H1 (cell line): ENCODE data around the gene CARF. TPM values are rescaled to one million over a fixed set of nuclear protein-coding genes. Genes with fewer than 3 reads are reported as not detected.
"Not testable (repeated sequence)": the region's sequence is repeated elsewhere in the genome, so short reads cannot be mapped to it uniquely, and the experiment has no call there.

ENCODE experiments used
- CTCF ChIA-PET: fragments of 300-600 bp; sonication (Branson Sonifier 250); formaldehyde crosslinking; loops from one replicate; lab custom pipeline; 2021; ENCODE audit not compliant: partially characterized antibody; lab: Charles Lee
- POLR2A ChIA-PET: fragments of 300-600 bp; sonication (Branson Sonifier 250); formaldehyde crosslinking; loops from one replicate; lab custom pipeline; 2021; ENCODE audit warnings: inconsistent platforms; ENCODE audit not compliant: partially characterized antibody; lab: Charles Lee
- DNase-seq, 2 experiments: peaks; one replicate each; pipeline versions ENCODE4 v3.0.0 to v3.0.0-alpha.2; 2010 to 2022; ENCODE audit warnings: low spot score in 2 of 2, low read depth in 1 of 2, mixed read lengths in 1 of 2
- FAIRE-seq: peaks from 2 replicates; lab custom pipeline; 2011; peaks lifted over from hg19 to GRCh38; lab: Jason Lieb, UNC
- H2AFZ ChIP-seq: 2 replicates; pipeline ENCODE4 v1.8.1; 2012; ENCODE audit warnings: low read length, inconsistent platforms
- H2AK5ac ChIP-seq: 2 replicates; pipeline ENCODE4 v1.6.1; 2013; ENCODE audit warnings: low read depth, low read length
- H2BK120ac ChIP-seq: replicated peaks from 2 replicates; pipeline ENCODE3; 2013; ENCODE audit warnings: low read depth, low read length, inconsistent platforms
- H2BK12ac ChIP-seq: 2 replicates; pipeline ENCODE4 v1.6.1; 2013; ENCODE audit warnings: low read depth, low read length
- H2BK15ac ChIP-seq: 2 replicates; pipeline ENCODE4 v1.6.1; 2013; ENCODE audit warnings: low read length
- H2BK20ac ChIP-seq: 2 replicates; pipeline ENCODE4 v1.6.1; 2013; ENCODE audit warnings: low read length
- H2BK5ac ChIP-seq: 2 replicates; pipeline ENCODE4 v1.6.1; 2013; ENCODE audit warnings: low read depth, low read length
- H3K14ac ChIP-seq: 2 replicates; pipeline ENCODE4 v1.6.1; 2013; ENCODE audit warnings: inconsistent platforms; ENCODE audit not compliant: insufficient read length
- H3K18ac ChIP-seq: 2 replicates; pipeline ENCODE4 v1.6.1; 2013; ENCODE audit warnings: low read length; ENCODE audit errors: extremely low read depth
- H3K23ac ChIP-seq: 2 replicates; pipeline ENCODE4 v1.6.1; 2013; ENCODE audit warnings: inconsistent platforms; ENCODE audit not compliant: insufficient read length
- H3K23me2 ChIP-seq: 2 replicates; pipeline ENCODE4 v1.6.1; 2013; ENCODE audit warnings: low read depth, low read length
- H3K27ac ChIP-seq: 2 replicates; pipeline ENCODE4 v1.6.1; 2011; ENCODE audit warnings: low read depth, low read length, inconsistent platforms
- H3K27me3 ChIP-seq, 4 experiments: replicated peaks in 1 of 4; 1 replicate in 1 of 4; 2 replicates in 3 of 4; pipeline versions ENCODE4 v1.6.1 to v1.8.1; 2011 to 2013; ENCODE audit warnings: low read length in 3 of 4, mild to moderate bottlenecking in 3 of 4, inconsistent platforms in 2 of 4, mixed read lengths in 2 of 4, moderate library complexity in 1 of 4; ENCODE audit not compliant: control insufficient read depth in 3 of 4, insufficient read depth in 3 of 4; ENCODE audit errors: extremely low read depth in 1 of 4
- H3K36me3 ChIP-seq, 4 experiments: 2 replicates each; pipeline versions ENCODE4 v1.6.1 to v1.8.1; 2011 to 2013; ENCODE audit warnings: mild to moderate bottlenecking in 4 of 4, low read length in 3 of 4, moderate library complexity in 2 of 4, control low read depth in 1 of 4, inconsistent platforms in 1 of 4; ENCODE audit not compliant: insufficient read depth in 4 of 4, control insufficient read depth in 2 of 4
- H3K4ac ChIP-seq: replicated peaks from 2 replicates; pipeline ENCODE3; 2013; ENCODE audit warnings: low read length, low read depth, mixed read lengths, inconsistent platforms; ENCODE audit not compliant: insufficient read length
- H3K4me1 ChIP-seq, 4 experiments: replicated peaks in 1 of 4; 1 replicate in 1 of 4; 2 replicates in 3 of 4; pipeline versions ENCODE4 v1.6.1 to v1.8.1; 2011 to 2013; ENCODE audit warnings: low read length in 3 of 4, inconsistent platforms in 2 of 4, mixed read lengths in 1 of 4; ENCODE audit not compliant: insufficient read depth in 4 of 4, control insufficient read depth in 3 of 4
- H3K4me2 ChIP-seq, 2 experiments: 2 replicates each; pipeline versions ENCODE4 v1.6.1 to v1.8.1; 2011 to 2013; ENCODE audit warnings: low read depth in 2 of 2, low read length in 2 of 2, control low read depth in 1 of 2, inconsistent platforms in 1 of 2, mild to moderate bottlenecking in 1 of 2; ENCODE audit not compliant: insufficient read depth in 1 of 2
- H3K4me3 ChIP-seq, 4 experiments: fragments of 200-600, 300-600 bp in 1 of 4; sonication (generic), shearing (Covaris generic), sonication (Bioruptor Twin) in 1 of 4; 2 replicates each; pipeline versions ENCODE4 v1.5.1 to v1.8.1; 2011 to 2016; ENCODE audit warnings: low read length in 4 of 4, low read depth in 3 of 4, control low read depth in 2 of 4, inconsistent platforms in 2 of 4, mild to moderate bottlenecking in 2 of 4, mixed read lengths in 1 of 4, moderate library complexity in 1 of 4; ENCODE audit not compliant: insufficient read depth in 2 of 4; ENCODE audit errors: extremely low read depth in 1 of 4
- H3K56ac ChIP-seq: replicated peaks from 2 replicates; pipeline ENCODE3; 2013; ENCODE audit warnings: low read depth, mild to moderate bottlenecking, mixed read lengths, low read length, inconsistent platforms; ENCODE audit not compliant: insufficient read length
- H3K79me1 ChIP-seq: 2 replicates; pipeline ENCODE4 v1.6.1; 2013; ENCODE audit warnings: low read depth, low read length, control low read depth
- H3K79me2 ChIP-seq, 2 experiments: 2 replicates each; pipeline versions ENCODE4 v1.6.1 to v1.8.1; 2012 to 2013; ENCODE audit warnings: low read length in 2 of 2, mild to moderate bottlenecking in 2 of 2, inconsistent platforms in 1 of 2; ENCODE audit not compliant: insufficient read depth in 2 of 2, control insufficient read depth in 1 of 2
- H3K9ac ChIP-seq, 4 experiments: replicated peaks in 1 of 4; 1 replicate in 1 of 4; 2 replicates in 3 of 4; pipeline versions ENCODE4 v1.6.1 to v1.8.1; 2011 to 2013; ENCODE audit warnings: low read depth in 3 of 4, low read length in 3 of 4, control low read depth in 2 of 4, mild to moderate bottlenecking in 2 of 4, moderate library complexity in 2 of 4, inconsistent platforms in 1 of 4; ENCODE audit errors: extremely low read depth in 1 of 4
- H3K9me3 ChIP-seq, 2 experiments: 2 replicates each; pipeline versions ENCODE4 v1.6.1 to v1.8.1; 2012 to 2013; ENCODE audit warnings: mild to moderate bottlenecking in 2 of 2, moderate library complexity in 2 of 2, control low read depth in 1 of 2, inconsistent platforms in 1 of 2, low read depth in 1 of 2, low read length in 1 of 2, mixed read lengths in 1 of 2; ENCODE audit not compliant: insufficient read depth in 2 of 2
- H4K20me1 ChIP-seq, 2 experiments: replicated peaks in 1 of 2; 2 replicates each; pipeline versions ENCODE3 to v1.8.1; 2011 to 2013; ENCODE audit warnings: inconsistent platforms in 2 of 2, low read length in 2 of 2, mild to moderate bottlenecking in 1 of 2; ENCODE audit not compliant: insufficient read depth in 2 of 2, control insufficient read depth in 1 of 2
- H4K5ac ChIP-seq: 2 replicates; pipeline ENCODE4 v1.6.1; 2013; ENCODE audit warnings: low read length, low read depth, mixed read lengths, inconsistent platforms; ENCODE audit not compliant: insufficient read length
- H4K8ac ChIP-seq: 2 replicates; pipeline ENCODE4 v1.8.0; 2013; ENCODE audit warnings: mild to moderate bottlenecking, moderate library complexity, low read length, inconsistent platforms; ENCODE audit not compliant: insufficient read depth; ENCODE audit errors: extremely low read depth
- H4K91ac ChIP-seq: replicated peaks from 2 replicates; pipeline ENCODE3; 2013; ENCODE audit warnings: low read length, mixed read lengths, inconsistent platforms; ENCODE audit not compliant: insufficient read length
- POLR2A ChIP-seq, 2 experiments: IDR thresholded peaks; 1 replicate in 1 of 2; 2 replicates in 1 of 2; pipeline ENCODE4 v1.6.1; 2011; ENCODE audit warnings: low read depth in 2 of 2, low read length in 2 of 2, mild to moderate bottlenecking in 2 of 2; ENCODE audit errors: control extremely low read depth in 1 of 2
- TAF1 ChIP-seq: IDR thresholded peaks from 2 replicates; pipeline ENCODE4 v1.6.1; 2011; ENCODE audit warnings: mild to moderate bottlenecking, low read depth, low read length
- WGBS, 2 experiments: shearing (Covaris generic) in 1 of 2; methylation state at CpG; one replicate each; pipeline versions ENCODE4 v1.1.6 to v1.1.7; 2013 to 2015; ENCODE audit warnings: low lambda C conversion rate in 2 of 2, mixed read lengths in 2 of 2, inconsistent platforms in 1 of 2, low coverage in 1 of 2, missing lambda C conversion rate in 1 of 2; ENCODE audit not compliant: insufficient replicate concordance in 2 of 2, insufficient coverage in 1 of 2, insufficient read length in 1 of 2; ENCODE audit errors: extremely low coverage in 1 of 2, missing lambda C conversion rate in 1 of 2; 5-methylcytosine and 5-hydroxymethylcytosine counted together
- polyA plus RNA-seq, 7 experiments: library from polyadenylated mRNA; depleted of rRNA in 3 of 7; stranded (reverse) in 5 of 7; unstranded in 2 of 7; fragments of >200 nt in 5 of 7; fragments of 200-250 nt in 2 of 7; gene quantifications; 1 replicate in 5 of 7; 2 replicates in 1 of 7; 4 replicates in 1 of 7; pipeline versions ENCODE4 v1.2.1 to v1.2.3, GENCODE V29; 2011 to 2013; ENCODE audit warnings: missing spikeins in 2 of 7, mixed read lengths in 2 of 7
- total RNA-seq: library from RNA; stranded (reverse); fragmentation: NEBNext Ultra II Directional; extraction: Animal tissue kit (Norgen Biotek cat#: 25700); gene quantifications from 2 replicates; pipeline ENCODE4 v1.2.1, GENCODE V29; 2021

The CARF gene
- total and polyA plus RNA-seq, 2 of the 8 experiments (the other 6 are each of a cell fraction or from before 2014, with no cell fraction given): 2.0 to 2.6 TPM

DNA sequence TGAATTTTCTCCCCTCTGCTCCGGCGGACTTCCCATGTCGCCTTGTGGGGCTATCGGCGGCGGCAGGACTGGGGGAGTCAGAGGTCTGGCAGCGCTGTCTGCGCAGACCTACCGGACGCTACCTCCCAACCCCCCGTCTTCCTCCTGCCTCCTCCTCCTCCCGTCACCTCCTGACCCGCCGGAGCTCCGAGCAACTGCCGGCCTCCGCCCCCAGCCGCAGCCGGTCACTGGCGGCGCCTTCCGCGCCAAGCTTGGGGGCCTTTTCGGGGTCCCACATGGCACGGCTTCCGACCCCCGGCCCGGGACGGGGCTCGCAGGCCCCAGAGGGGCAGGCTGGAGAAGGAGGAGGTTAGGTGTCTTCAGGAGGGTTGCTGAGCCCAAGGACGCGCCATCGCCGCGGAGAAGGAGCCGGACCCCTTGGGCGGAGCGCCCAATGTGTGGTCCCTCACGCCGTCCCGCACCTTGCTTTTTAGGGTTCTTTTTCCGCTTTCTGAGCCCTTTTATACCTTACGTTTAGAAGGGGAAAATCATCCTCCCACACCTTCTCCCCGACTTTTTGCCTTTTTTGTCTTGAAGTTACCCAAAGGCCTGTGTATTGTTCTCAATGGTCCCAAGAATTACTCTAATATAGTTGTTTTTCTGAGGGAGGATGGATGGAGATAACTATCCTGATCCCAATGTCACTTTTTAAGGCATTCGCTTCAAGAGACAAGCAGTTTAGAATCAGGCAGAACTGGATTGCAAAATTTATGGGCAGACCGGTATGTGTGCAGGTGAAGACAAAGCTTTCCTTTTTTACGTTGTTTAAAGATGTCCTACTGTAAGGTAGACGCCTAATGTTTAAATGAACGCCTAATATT lies 497 bp downstream of the CARF start:
- Histone ChIP-seq H3K79me2 (peaks cover 20 to 40% of the 10 kb centered on the region in 2 experiments), H2AFZ (peak overlapping the region; percentile 70; the same call in 1 of the 2 replicates), H3K4me2 (peak overlapping the region; percentile 52 to 62), H3K4me3 (peak overlapping the region; percentile 96 to 99 (median 98)), H3K9ac (peak overlapping the region; percentile 61 to 92 (median 80); a peak in 6 of 7 replicates), H3K27ac (peak overlapping the region; percentile 74; the same call in 1 of the 2 replicates)
- H2BK12ac ChIP-seq, H3K23me2 ChIP-seq, H3K9me3 ChIP-seq, H3K36me3 ChIP-seq, H3K56ac ChIP-seq, H3K27me3 ChIP-seq, H2AK5ac ChIP-seq, H3K4me1 ChIP-seq, H3K79me1 ChIP-seq, H3K14ac ChIP-seq, H3K18ac ChIP-seq, CTCF ChIA-PET, H2BK5ac ChIP-seq, H4K5ac ChIP-seq, H4K91ac ChIP-seq, H2BK20ac ChIP-seq, H4K20me1 ChIP-seq, H3K4ac ChIP-seq, H3K23ac ChIP-seq, H4K8ac ChIP-seq, H2BK15ac ChIP-seq, H2BK120ac ChIP-seq: not testable (repeated sequence)
- 28% methylated on average over 7 of the region's 49 CpGs; no CpG with 5 or more reads in 1 of the 2 experiments for WGBS, 2 experiments
- POLR2A ChIA-PET: interaction anchor here (1.3 to 2.3 kb wide), 8 partner anchors 10 to 415 kb away, joined by 3 to 10 read pairs (median 6); partner anchors contain the start of genes ABI2, CYP20A1, ICA1L and NBEAL1
- TF ChIP-seq TAF1 (0 out of 2 replicates have a peak, but pooled peaks have one; percentile 1), POLR2A (IDR thresholded peaks at IDR 0.05; ENCODE audit: control extremely low read depth in 1 of 2, low read depth in 2 of 2, low read length in 2 of 2) (peak in 1 of 2 experiments; percentile 26; a peak in 1 of 3 replicates)
- FAIRE-seq (peak; percentile 77), DNase-seq (peak in 1 of 2 experiments; percentile 60)
